Adrenal gland (tissue), 5 donors: ENCODE results near the gene FAM110D.

ENCODE experiments used
- CTCF ChIP-seq, 6 experiments: fragments of 450-650 bp in 4 of 6; fragments of 200-600 bp in 2 of 6; sonication (generic) in 1 of 6; IDR thresholded peaks; 1 replicate in 5 of 6; 2 replicates in 1 of 6; pipeline versions ENCODE4 v1.5.1 to v1.8.0; 2016 to 2021; ENCODE audit warnings: antibody characterized with exemption in 6 of 6, mild to moderate bottlenecking in 2 of 6, moderate library complexity in 1 of 6
- POLR2A ChIP-seq, 2 donors: fragments of 450-650 bp; IDR thresholded peaks; one replicate each; pipeline ENCODE4 v1.6.1; 2017; ENCODE audit warnings: antibody characterized with exemption in 2 of 2, mild to moderate bottlenecking in 2 of 2, moderate library complexity in 1 of 2
- donor health status: DM: no; HTN: no; CAD: no.

GRCh38 chr1:26182383-26182696, 23.5 kb downstream of the FAM110D start:
- no peak for TF ChIP-seq POLR2A (IDR thresholded peaks at IDR 0.05)
- TF ChIP-seq CTCF (IDR thresholded peaks at IDR 0.05): no peak
